Stomach (tissue), 4 donors: ENCODE measurements around the gene RIN2.

ENCODE experiments used
- CTCF ChIP-seq, 7 experiments: fragments of 450-650 bp in 4 of 7; fragments of 200-600 bp in 3 of 7; sonication (generic) in 3 of 7; IDR thresholded peaks; one replicate each; pipeline ENCODE4 v1.5.1; 2016 to 2019; ENCODE audit warnings: antibody characterized with exemption in 7 of 7, control low read depth in 2 of 7, mild to moderate bottlenecking in 1 of 7
- POLR2A ChIP-seq, 4 donors: fragments of 450-650 bp; IDR thresholded peaks; one replicate each; pipeline ENCODE4 v1.6.1; 2016; ENCODE audit warnings: antibody characterized with exemption in 4 of 4, control low read depth in 2 of 4, mild to moderate bottlenecking in 1 of 4, moderate library complexity in 1 of 4
- POLR2AphosphoS5 ChIP-seq, 3 donors: sonication (generic); formaldehyde crosslinking; IDR thresholded peaks; one replicate each; pipeline ENCODE4 v1.6.1; 2016; ENCODE audit warnings: antibody characterized with exemption in 3 of 3

- TF ChIP-seq CTCF (IDR thresholded peaks at IDR 0.05) (no peak), POLR2A (IDR thresholded peaks at IDR 0.05) (no peak), POLR2AphosphoS5 (IDR thresholded peaks at IDR 0.05) (peak in 1 of 3 donors; percentile 11)
Measured at GRCh38 chr20:19794941-19795340, 36.9 kb downstream of the RIN2 start.
